Lung (tissue), 12 donors: ENCODE data around the gene SLC38A7. TPM values are rescaled to one million over a fixed set of nuclear protein-coding genes. Genes with fewer than 3 reads are reported as not detected.
"Not testable (repeated sequence)": the region's sequence is repeated elsewhere in the genome, so short reads cannot be mapped to it uniquely, and the experiment has no call there.

ENCODE experiments used
- ATAC-seq: fragments of 200-7000 bp; cut with Tn5 transposase; one replicate; pipeline ENCODE4 v1.9.1; 2020; ENCODE audit warnings: moderate number of reproducible peaks; ENCODE audit not compliant: insufficient read depth, low FRiP score
- DNase-seq, 3 donors: peaks; one replicate each; pipeline ENCODE4 v3.0.0-alpha.2; 2013 to 2017
- H3K27ac ChIP-seq, 2 donors: one replicate each; pipeline ENCODE4 v1.5.1; 2013; ENCODE audit warnings: mild to moderate bottlenecking in 2 of 2, moderate library complexity in 2 of 2, control low read depth in 1 of 2, inconsistent platforms in 1 of 2, low read depth in 1 of 2, low read length in 1 of 2
- H3K27me3 ChIP-seq, 3 donors: one replicate each; pipeline ENCODE4 v1.5.1; 2013; ENCODE audit warnings: low read length in 2 of 3; ENCODE audit not compliant: control insufficient read depth in 3 of 3, insufficient read depth in 3 of 3
- H3K36me3 ChIP-seq, 4 donors: one replicate each; pipeline ENCODE4 v1.5.1; 2013; ENCODE audit warnings: low read length in 4 of 4, mild to moderate bottlenecking in 1 of 4, moderate library complexity in 1 of 4; ENCODE audit not compliant: control insufficient read depth in 4 of 4, insufficient read depth in 4 of 4
- H3K4me1 ChIP-seq, 5 donors: one replicate each; pipeline ENCODE4 v1.5.1; 2013; ENCODE audit warnings: low read length in 5 of 5, mild to moderate bottlenecking in 2 of 5, moderate library complexity in 1 of 5; ENCODE audit not compliant: control insufficient read depth in 5 of 5, insufficient read depth in 5 of 5
- H3K4me3 ChIP-seq: one replicate; pipeline ENCODE4 v1.5.1; 2013; ENCODE audit warnings: mild to moderate bottlenecking, control low read depth, moderate library complexity
- H3K9ac ChIP-seq, 2 donors: one replicate each; pipeline ENCODE4 v1.5.1; 2013; ENCODE audit warnings: low read length in 2 of 2, control low read depth in 1 of 2; ENCODE audit not compliant: insufficient read depth in 1 of 2
- H3K9me3 ChIP-seq, 4 donors: one replicate each; pipeline ENCODE4 v1.5.1; 2013; ENCODE audit warnings: low read length in 3 of 4, mild to moderate bottlenecking in 1 of 4, moderate library complexity in 1 of 4; ENCODE audit not compliant: control insufficient read depth in 4 of 4, insufficient read depth in 3 of 4
- WGBS, 2 donors: extraction: QIAGEN DNeasy Blood & Tissue Kit; methylation state at CpG; one replicate each; pipeline ENCODE4 v1.1.7; 2013; 5-methylcytosine and 5-hydroxymethylcytosine counted together
- polyA plus RNA-seq, 2 donors: library from polyadenylated mRNA; stranded (reverse); fragments of 200-250 nt; gene quantifications; one replicate each; pipeline ENCODE4 v1.2.1, GENCODE V29; 2013
- total RNA-seq, 2 donors: library from RNA; depleted of rRNA in 1 of 2; stranded (reverse); fragments of >200 nt in 1 of 2; gene quantifications; one replicate each; pipeline ENCODE4 v1.2.1, GENCODE V29; 2014 to 2021
- TF ChIP-seq, protein P1 (sequence below): IDR thresholded peaks from 2 replicates; pipeline ENCODE4 v1.5.1; 2012; ENCODE audit warnings: mild to moderate bottlenecking; ENCODE audit errors: control extremely low read depth, extremely low read depth
- donor health status: control.
- donor health status: control.
- donor health status: Bipolar disorder and iron deficiency.
- donor health status: healthy.
- donor health status: DM: yes; HTN: yes; CAD: no.

SLC38A7 gene
- total and polyA plus RNA-seq, 4 donors, result 11.3 to 18.2 (median 14.9) TPM

DNA sequence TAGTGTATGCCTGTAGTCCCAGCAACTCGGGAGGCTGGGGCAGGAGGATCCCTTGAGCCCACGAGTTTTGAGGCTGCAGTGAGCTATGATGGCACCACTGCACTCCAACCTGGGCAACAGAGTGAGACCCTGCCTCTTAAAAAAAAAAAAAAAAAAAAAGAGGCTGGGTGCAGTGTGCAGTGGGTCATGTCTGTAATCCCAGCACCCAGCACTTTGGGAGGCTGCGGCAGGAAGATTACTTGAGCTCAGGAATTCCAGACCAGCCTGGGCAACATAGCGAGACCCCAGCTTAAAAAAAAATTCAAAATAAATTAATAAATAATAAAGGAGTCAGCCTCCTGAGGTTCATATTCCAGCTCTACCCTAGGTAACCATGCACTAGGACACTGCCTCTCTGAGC is 45.3 kb downstream of the SLC38A7 start:
- DNase-seq, result no peak
- Histone ChIP-seq H3K9ac (no peak overlapping the region), H3K36me3 (no peaks in the 10 kb centered on the region), H3K4me1 (no peaks in the 10 kb centered on the region), H3K27ac (no peak overlapping the region), H3K27me3 (no peaks in the 10 kb centered on the region), H3K4me3 (no peak overlapping the region), H3K9me3 (no peaks in the 10 kb centered on the region)
- TF ChIP-seq, protein P1, sequence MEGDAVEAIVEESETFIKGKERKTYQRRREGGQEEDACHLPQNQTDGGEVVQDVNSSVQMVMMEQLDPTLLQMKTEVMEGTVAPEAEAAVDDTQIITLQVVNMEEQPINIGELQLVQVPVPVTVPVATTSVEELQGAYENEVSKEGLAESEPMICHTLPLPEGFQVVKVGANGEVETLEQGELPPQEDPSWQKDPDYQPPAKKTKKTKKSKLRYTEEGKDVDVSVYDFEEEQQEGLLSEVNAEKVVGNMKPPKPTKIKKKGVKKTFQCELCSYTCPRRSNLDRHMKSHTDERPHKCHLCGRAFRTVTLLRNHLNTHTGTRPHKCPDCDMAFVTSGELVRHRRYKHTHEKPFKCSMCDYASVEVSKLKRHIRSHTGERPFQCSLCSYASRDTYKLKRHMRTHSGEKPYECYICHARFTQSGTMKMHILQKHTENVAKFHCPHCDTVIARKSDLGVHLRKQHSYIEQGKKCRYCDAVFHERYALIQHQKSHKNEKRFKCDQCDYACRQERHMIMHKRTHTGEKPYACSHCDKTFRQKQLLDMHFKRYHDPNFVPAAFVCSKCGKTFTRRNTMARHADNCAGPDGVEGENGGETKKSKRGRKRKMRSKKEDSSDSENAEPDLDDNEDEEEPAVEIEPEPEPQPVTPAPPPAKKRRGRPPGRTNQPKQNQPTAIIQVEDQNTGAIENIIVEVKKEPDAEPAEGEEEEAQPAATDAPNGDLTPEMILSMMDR, result no peak
- WGBS, 2 donors, result 81 to 95% methylated on average over 4 of the region's 4 CpGs
- ATAC-seq, result no peak

DNA sequence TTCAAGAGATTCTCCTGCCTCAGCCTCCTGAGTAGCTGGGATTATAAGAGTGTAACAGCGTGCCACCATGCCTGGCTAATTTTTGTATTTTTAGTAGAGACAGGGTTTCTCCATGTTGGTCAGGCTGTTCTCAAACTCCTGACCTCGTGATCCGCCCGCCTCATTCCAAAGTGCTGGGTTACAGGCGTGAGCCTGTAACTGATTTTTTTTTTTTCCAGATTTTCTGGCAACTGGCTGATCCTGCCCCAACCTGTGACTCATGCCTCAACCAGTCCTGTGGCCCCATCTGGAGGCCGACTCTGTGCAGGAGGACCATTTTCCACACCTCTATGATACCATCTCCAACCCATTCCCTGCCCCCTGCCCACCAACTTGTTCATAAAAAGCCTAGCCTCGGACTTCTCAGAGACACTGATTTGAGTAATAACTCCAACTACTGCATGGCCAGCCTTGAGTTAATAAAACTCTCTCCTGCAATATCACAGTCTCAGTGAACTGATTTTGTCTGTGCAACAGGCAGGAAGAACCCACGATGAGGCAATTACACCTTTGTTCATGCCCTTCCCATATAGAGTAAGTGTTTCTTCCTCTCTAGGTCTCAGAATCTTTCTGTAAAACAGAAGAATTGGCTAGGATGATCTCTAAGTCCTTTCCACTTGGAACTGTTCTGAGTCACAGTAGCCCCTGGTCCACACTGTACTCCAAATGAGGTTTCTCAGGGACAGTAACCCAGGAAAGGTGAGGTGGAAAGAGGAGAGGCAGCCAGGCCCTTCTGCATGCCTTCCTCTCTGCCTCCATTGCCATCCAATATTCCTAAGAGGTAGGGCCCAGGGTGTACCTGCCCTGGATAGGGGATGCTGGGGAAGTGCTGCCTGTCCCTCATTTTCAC is 46.2 kb downstream of the SLC38A7 start:
- DNase-seq, result no peak
- Histone ChIP-seq H3K4me1 (no peaks in the 10 kb centered on the region), H3K9ac (no peak overlapping the region)

GRCh38 chr16:58637021-58637420 is 47.5 kb downstream of the SLC38A7 start:
- H3K4me1 ChIP-seq, H3K36me3 ChIP-seq, H3K9ac ChIP-seq, H3K4me3 ChIP-seq, ATAC-seq, DNase-seq, H3K27me3 ChIP-seq, H3K9me3 ChIP-seq, H3K27ac ChIP-seq: not testable (repeated sequence)
- WGBS, 2 donors, result 97 to 99% methylated on average over 6 of the region's 6 CpGs

More for the DNA sequence above, 46.2 kb downstream of the SLC38A7 start:
- ATAC-seq, result peak; percentile 58
- H3K9me3 ChIP-seq, result no peaks in the 10 kb centered on the region
- no peak overlapping the region for H3K4me3 ChIP-seq
- H3K27ac ChIP-seq, result no peak overlapping the region
- WGBS, 2 donors, result 73 to 74% methylated on average over 8 of the region's 8 CpGs
- no peaks in the 10 kb centered on the region for H3K27me3 ChIP-seq
- TF ChIP-seq, protein P1, result no peak
- H3K36me3 ChIP-seq, result no peaks in the 10 kb centered on the region

DNA sequence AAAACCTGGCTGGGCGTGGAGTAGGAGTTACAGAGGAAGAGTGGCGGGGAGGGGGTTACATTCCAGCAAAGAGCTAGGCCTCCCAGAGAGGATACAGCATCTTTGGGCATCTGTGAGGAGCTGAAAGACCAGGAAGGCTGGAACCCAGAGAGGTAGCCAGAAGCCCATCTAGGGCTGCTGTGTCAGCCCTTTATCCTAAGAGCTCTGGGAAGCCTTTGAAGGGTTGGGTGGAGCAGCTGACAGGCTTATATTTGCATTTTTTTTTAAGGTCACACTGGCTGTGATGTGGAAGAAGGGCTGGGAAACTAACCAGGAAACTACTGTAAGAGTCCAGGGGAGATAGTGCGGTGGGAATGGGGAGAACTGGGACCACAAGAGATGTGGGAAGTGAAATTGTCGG is 48.1 kb downstream of the SLC38A7 start:
- 89 to 95% methylated on average over 4 of the region's 4 CpGs for WGBS, 2 donors
- Histone ChIP-seq H3K27ac (no peak overlapping the region), H3K4me3 (no peak overlapping the region), H3K36me3 (no peaks in the 10 kb centered on the region), H3K9me3 (no peaks in the 10 kb centered on the region), H3K9ac (no peak overlapping the region), H3K27me3 (no peaks in the 10 kb centered on the region), H3K4me1 (no peaks in the 10 kb centered on the region)
- TF ChIP-seq, protein P1, result no peak
- no peak for DNase-seq
- no peak for ATAC-seq
